ENCODE data around the gene PHACTR1. TPM values are rescaled to one million over a fixed set of nuclear protein-coding genes. Genes with fewer than 3 reads are reported as not detected.

PHACTR1 gene
- total RNA-seq, 2 donors from 2014 or later: 2.8 to 6.3 TPM

GRCh38 chr6:13297391-13297790 is 580.8 kb downstream of the PHACTR1 start:
- WGBS, 2 experiments (ENCODE audit: insufficient coverage in 1 of 2, insufficient read length in 1 of 2): 93 to 94% methylated on average over 4 to 5 of the region's 5 CpGs
- Histone ChIP-seq H3K4me3 (ENCODE audit: low read length) (no peak overlapping the region), H3K9me3 (ENCODE audit: control insufficient read depth, low read length) (no peaks in the 10 kb centered on the region), H3K36me3 (ENCODE audit: control insufficient read depth, insufficient read depth, low read length) (peaks cover 76% of the 10 kb centered on the region), H3K27me3 (ENCODE audit: control insufficient read depth, insufficient read depth, low read length, poor library complexity, severe bottlenecking) (no peaks in the 10 kb centered on the region), H3K4me1 (ENCODE audit: control insufficient read depth, insufficient read depth, low read length) (no peaks in the 10 kb centered on the region), H3K27ac (ENCODE audit: low read depth, low read length) (no peak overlapping the region), H3K9ac (ENCODE audit: extremely low read depth, low read length, poor library complexity, severe bottlenecking) (no peak overlapping the region)
- H3K36me3 Mint-ChIP-seq (ENCODE audit: low read depth): peaks cover 65% of the 10 kb centered on the region
- no peaks in the 10 kb centered on the region for H3K9me3 Mint-ChIP-seq
- no peak overlapping the region for H3K4me3 Mint-ChIP-seq
- TF ChIP-seq CTCF (conservative IDR thresholded peaks at IDR 0.05): no peak
- peak; percentile 7 for DNase-seq
- H3K4me1 Mint-ChIP-seq: no peaks in the 10 kb centered on the region
- H3K27ac Mint-ChIP-seq: no peak overlapping the region
- no peaks in the 10 kb centered on the region for H3K27me3 Mint-ChIP-seq (ENCODE audit: insufficient read depth)

- Mint-ChIP-seq H3K27ac (no peak overlapping the region), H3K36me3 (ENCODE audit: low read depth) (peaks cover 63% of the 10 kb centered on the region), H3K27me3 (ENCODE audit: insufficient read depth) (no peaks in the 10 kb centered on the region), H3K4me3 (no peak overlapping the region), H3K4me1 (no peaks in the 10 kb centered on the region), H3K9me3 (no peaks in the 10 kb centered on the region)
- Histone ChIP-seq H3K27me3 (ENCODE audit: control insufficient read depth, insufficient read depth, low read length, poor library complexity, severe bottlenecking) (no peaks in the 10 kb centered on the region), H3K4me1 (ENCODE audit: control insufficient read depth, insufficient read depth, low read length) (no peaks in the 10 kb centered on the region), H3K27ac (ENCODE audit: low read depth, low read length) (no peak overlapping the region), H3K36me3 (ENCODE audit: control insufficient read depth, insufficient read depth, low read length) (peaks cover 78% of the 10 kb centered on the region), H3K9ac (ENCODE audit: extremely low read depth, low read length, poor library complexity, severe bottlenecking) (no peak overlapping the region), H3K9me3 (ENCODE audit: control insufficient read depth, low read length) (no peaks in the 10 kb centered on the region), H3K4me3 (ENCODE audit: low read length) (no peak overlapping the region)
- TF ChIP-seq CTCF (conservative IDR thresholded peaks at IDR 0.05): no peak
- WGBS, 2 experiments (ENCODE audit: insufficient coverage in 1 of 2, insufficient read length in 1 of 2): 86 to 91% methylated on average over 3 of the region's 3 CpGs
- DNase-seq: no peak
Measured at GRCh38 chr6:13298446-13298845, 581.9 kb downstream of the PHACTR1 start.

DNA sequence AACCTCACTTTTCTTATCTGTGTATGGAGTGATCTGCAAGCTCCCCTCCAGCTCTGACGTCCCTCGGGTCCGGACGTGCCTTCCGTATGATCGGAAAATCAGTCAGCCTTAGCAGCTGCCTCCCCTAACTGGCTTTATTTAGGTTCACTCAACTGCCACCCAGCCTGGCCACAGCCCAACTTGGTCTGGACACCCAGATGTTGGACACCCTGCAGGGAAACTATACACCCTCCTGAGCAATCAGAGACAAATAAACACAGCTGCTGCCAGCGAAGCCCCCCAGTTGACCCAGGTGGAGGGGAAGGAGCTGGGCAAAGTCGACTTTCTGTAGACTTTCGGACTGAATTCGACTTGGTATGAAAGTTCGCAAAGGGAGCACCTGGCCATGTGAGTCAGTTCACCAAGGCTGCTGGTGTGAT is 582.8 kb downstream of the PHACTR1 start:
- TF ChIP-seq CTCF (conservative IDR thresholded peaks at IDR 0.05): no peak
- no peaks in the 10 kb centered on the region for H3K4me1 ChIP-seq (ENCODE audit: control insufficient read depth, insufficient read depth, low read length)

More for the DNA sequence above, 582.8 kb downstream of the PHACTR1 start:
- WGBS, 2 experiments (ENCODE audit: insufficient coverage in 1 of 2, insufficient read length in 1 of 2): 97 to 98% methylated on average over 11 of the region's 11 CpGs
- Histone ChIP-seq H3K27ac (ENCODE audit: low read depth, low read length) (no peak overlapping the region), H3K9ac (ENCODE audit: extremely low read depth, low read length, poor library complexity, severe bottlenecking) (no peak overlapping the region), H3K4me3 (ENCODE audit: low read length) (no peak overlapping the region), H3K36me3 (ENCODE audit: control insufficient read depth, insufficient read depth, low read length) (peaks cover 78% of the 10 kb centered on the region), H3K27me3 (ENCODE audit: control insufficient read depth, insufficient read depth, low read length, poor library complexity, severe bottlenecking) (no peaks in the 10 kb centered on the region), H3K9me3 (ENCODE audit: control insufficient read depth, low read length) (no peaks in the 10 kb centered on the region)
- peak; percentile 8 for DNase-seq
- no peaks in the 10 kb centered on the region for H3K9me3 Mint-ChIP-seq
- no peak overlapping the region for H3K27ac Mint-ChIP-seq
- H3K27me3 Mint-ChIP-seq (ENCODE audit: insufficient read depth): no peaks in the 10 kb centered on the region
- peaks cover 62% of the 10 kb centered on the region for H3K36me3 Mint-ChIP-seq (ENCODE audit: low read depth)
- no peaks in the 10 kb centered on the region for H3K4me1 Mint-ChIP-seq
- H3K4me3 Mint-ChIP-seq: no peak overlapping the region
